Tibial nerve (tissue), 4 donors: ENCODE measurements around the gene KCTD13. TPM values are rescaled to one million over a fixed set of nuclear protein-coding genes. Genes with fewer than 3 reads are reported as not detected.
A peak's percentile ranks its signal among the peaks of the same experiment; 100 is the strongest.

ENCODE experiments used
- DNase-seq, 2 donors: peaks; one replicate each; pipeline ENCODE4 v3.0.0-alpha.2; 2019; ENCODE audit warnings: low spot score in 2 of 2
- H3K27ac ChIP-seq, 4 donors: fragments of 200-600 bp; sonication (generic) in 3 of 4; one replicate each; pipeline ENCODE4 v1.5.1; 2017 to 2019; ENCODE audit warnings: mild to moderate bottlenecking in 1 of 4
- H3K27me3 ChIP-seq, 2 donors: fragments of 200-600 bp; sonication (generic) in 1 of 2; one replicate each; pipeline versions ENCODE4 v1.5.1 to v1.6.0; 2017 to 2019
- H3K36me3 ChIP-seq, 3 donors: fragments of 200-600 bp; sonication (generic); one replicate each; pipeline ENCODE4 v1.5.1; 2018 to 2019
- H3K4me1 ChIP-seq, 4 donors: fragments of 200-600 bp; sonication (generic) in 3 of 4; one replicate each; pipeline ENCODE4 v1.5.1; 2017 to 2019
- H3K4me3 ChIP-seq, 4 donors: fragments of 200-600 bp; sonication (generic) in 3 of 4; one replicate each; pipeline ENCODE4 v1.5.1; 2017 to 2019; ENCODE audit warnings: mild to moderate bottlenecking in 1 of 4, moderate library complexity in 1 of 4
- H3K9me3 ChIP-seq, 4 donors: fragments of 200-600 bp; sonication (generic) in 3 of 4; one replicate each; pipeline ENCODE4 v1.5.1; 2017 to 2019
- CTCF ChIP-seq, 5 experiments: fragments of 200-600 bp in 3 of 5; fragments of 450-650 bp in 2 of 5; sonication (generic) in 3 of 5; IDR thresholded peaks; one replicate each; pipeline ENCODE4 v1.5.1; 2016 to 2019; ENCODE audit warnings: antibody characterized with exemption in 5 of 5, mild to moderate bottlenecking in 3 of 5, moderate library complexity in 2 of 5
- EP300 ChIP-seq, 2 donors: sonication (generic); formaldehyde crosslinking; IDR thresholded peaks; one replicate each; pipeline ENCODE4 v1.6.1; 2017; ENCODE audit warnings: antibody characterized with exemption in 2 of 2, mild to moderate bottlenecking in 1 of 2
- POLR2A ChIP-seq, 2 donors: fragments of 450-650 bp; IDR thresholded peaks; one replicate each; pipeline ENCODE4 v1.6.1; 2017; ENCODE audit warnings: antibody characterized with exemption in 2 of 2, mild to moderate bottlenecking in 2 of 2, moderate library complexity in 2 of 2
- WGBS, 2 donors: methylation state at CpG; one replicate each; pipeline ENCODE4 v1.1.5; 2018; 5-methylcytosine and 5-hydroxymethylcytosine counted together
- total RNA-seq, 4 donors: library from RNA; depleted of rRNA; stranded (reverse); fragments of >200 nt; gene quantifications; one replicate each; pipeline ENCODE4 v1.1.0, GENCODE V29; 2016

KCTD13 gene
- total RNA-seq, 4 donors from 2014 or later: 31.0 to 81.0 (median 38.7) TPM

- Histone ChIP-seq H3K27me3 (no peaks in the 10 kb centered on the region), H3K36me3 (peaks cover 0 to 22% (median 5%) of the 10 kb centered on the region in 3 donors), H3K27ac (no peak overlapping the region), H3K4me3 (peak overlapping the region in 1 of 4 donors; percentile 11), H3K4me1 (peaks cover 0 to 30% (median 13%) of the 10 kb centered on the region in 4 donors), H3K9me3 (no peaks in the 10 kb centered on the region)
- DNase-seq: no peak
- 79 to 84% methylated on average over 9 of the region's 9 CpGs for whole genome bisulfite sequencing, 2 donors
- TF ChIP-seq POLR2A (IDR thresholded peaks at IDR 0.05) (no peak), EP300 (IDR thresholded peaks at IDR 0.05) (no peak), CTCF (IDR thresholded peaks at IDR 0.05) (no peak)
These were observed 61.8 kb downstream of the KCTD13 start for GRCh38 chr16:29864205-29864604.

GRCh38 chr16:29863669-29863984 is 62.4 kb downstream of the KCTD13 start:
- no peak for DNase-seq
- Histone ChIP-seq H3K9me3 (no peaks in the 10 kb centered on the region), H3K4me1 (peaks cover 0 to 30% (median 13%) of the 10 kb centered on the region in 4 donors), H3K27me3 (no peaks in the 10 kb centered on the region), H3K4me3 (peak overlapping the region; percentile 11 to 97 (median 89)), H3K36me3 (peaks cover 3 to 28% (median 7%) of the 10 kb centered on the region in 3 donors), H3K27ac (peak overlapping the region; percentile 8 to 96 (median 94))
- WGBS, 2 donors: 31 to 32% methylated on average over 16 of the region's 16 CpGs
- TF ChIP-seq EP300 (IDR thresholded peaks at IDR 0.05): no peak
- no peak for TF ChIP-seq CTCF (IDR thresholded peaks at IDR 0.05)
- no peak for TF ChIP-seq POLR2A (IDR thresholded peaks at IDR 0.05)

GRCh38 chr16:29862884-29863668 is 63.0 kb downstream of the KCTD13 start, which contains the start of gene CDIPT:
Gene CDIPT, minus strand, starts transcription at chr16:29863226. Its CDS starts 369 bp downstream, at chr16:29862857.
- Histone ChIP-seq H3K4me1 (peaks cover 0 to 30% (median 13%) of the 10 kb centered on the region in 4 donors), H3K36me3 (peaks cover 3 to 33% (median 8%) of the 10 kb centered on the region in 3 donors), H3K4me3 (peak within 1 kb of the TSS; percentile 88 to 97 (median 91)), H3K9me3 (no peaks in the 10 kb centered on the region), H3K27me3 (no peaks in the 10 kb centered on the region), H3K27ac (peak within 1 kb of the TSS; percentile 90 to 96 (median 94))
- peak; percentile 76 to 87 for DNase-seq
- TF ChIP-seq POLR2A (IDR thresholded peaks at IDR 0.05) (no peak), EP300 (IDR thresholded peaks at IDR 0.05) (peak; percentile 87 to 91), CTCF (IDR thresholded peaks at IDR 0.05) (peak; percentile 27 to 93 (median 71))
- 1% methylated on average over 52 to 54 of the region's 57 CpGs for WGBS, 2 donors

GRCh38 chr16:29862383-29862883 is 63.6 kb downstream of the KCTD13 start:
- 0 to 3% methylated on average over 27 of the region's 27 CpGs for WGBS, 2 donors
- H3K4me1 ChIP-seq: peaks cover 0 to 30% (median 13%) of the 10 kb centered on the region in 4 donors
- H3K27ac ChIP-seq: peak overlapping the region; percentile 90 to 96 (median 94)
- H3K36me3 ChIP-seq: peaks cover 3 to 40% (median 8%) of the 10 kb centered on the region in 3 donors
- no peak for DNase-seq
- H3K9me3 ChIP-seq: no peaks in the 10 kb centered on the region
- TF ChIP-seq POLR2A (IDR thresholded peaks at IDR 0.05): no peak
- H3K4me3 ChIP-seq: peak overlapping the region; percentile 88 to 97 (median 91)
- no peaks in the 10 kb centered on the region for H3K27me3 ChIP-seq

GRCh38 chr16:29860218-29860617 is 65.8 kb downstream of the KCTD13 start:
- Histone ChIP-seq H3K27me3 (no peaks in the 10 kb centered on the region), H3K4me3 (no peak overlapping the region), H3K9me3 (no peaks in the 10 kb centered on the region), H3K27ac (peak overlapping the region in 1 of 4 donors; percentile 58), H3K36me3 (peaks cover 3 to 40% (median 8%) of the 10 kb centered on the region in 3 donors), H3K4me1 (peaks cover 0 to 36% (median 13%) of the 10 kb centered on the region in 4 donors)
- TF ChIP-seq EP300 (IDR thresholded peaks at IDR 0.05): no peak
- DNase-seq: no peak
- WGBS, 2 donors: 83 to 93% methylated on average over 9 of the region's 9 CpGs

DNA sequence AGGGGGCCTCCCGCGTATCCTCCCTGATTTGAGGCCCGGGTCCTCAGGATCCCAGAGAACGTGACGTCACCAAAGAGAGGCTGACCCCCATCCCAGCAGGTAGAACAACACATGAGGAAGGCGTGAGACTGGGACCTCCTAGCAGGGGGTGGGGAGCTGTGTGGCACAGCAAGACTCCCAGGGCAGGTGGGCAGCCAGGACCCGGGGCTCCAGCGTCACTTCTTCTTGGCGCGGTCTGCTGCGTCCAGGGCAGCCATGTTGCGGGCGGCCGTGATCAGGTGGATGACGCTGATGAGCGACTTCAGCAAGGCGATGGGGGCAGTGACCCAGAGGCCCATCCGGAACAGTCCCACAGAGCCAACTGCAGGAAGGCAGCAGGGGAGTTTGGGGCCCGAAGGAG is 67.1 kb downstream of the KCTD13 start:
- 89 to 94% methylated on average over 18 to 19 of the region's 19 CpGs for WGBS, 2 donors

More for the DNA sequence above, 67.1 kb downstream of the KCTD13 start:
- Histone ChIP-seq H3K27me3 (no peaks in the 10 kb centered on the region), H3K4me1 (peaks cover 0 to 36% (median 13%) of the 10 kb centered on the region in 4 donors), H3K9me3 (no peaks in the 10 kb centered on the region), H3K27ac (no peak overlapping the region), H3K4me3 (no peak overlapping the region), H3K36me3 (peaks cover 3 to 40% (median 8%) of the 10 kb centered on the region in 3 donors)
- TF ChIP-seq CTCF (IDR thresholded peaks at IDR 0.05) (no peak), POLR2A (IDR thresholded peaks at IDR 0.05) (no peak), EP300 (IDR thresholded peaks at IDR 0.05) (no peak)
- DNase-seq: no peak
